Mammary epithelial cell (primary cell): ENCODE results near the gene SLC12A5.

Source experiments
- CTCF ChIP-seq, 2 donors: IDR thresholded peaks in 1 of 2; conservative IDR thresholded peaks in 1 of 2; 2 replicates each; pipeline ENCODE4 v1.5.1; 2011 to 2012; ENCODE audit warnings: inconsistent platforms in 2 of 2, low read length in 2 of 2, mild to moderate bottlenecking in 2 of 2, control low read depth in 1 of 2, low read depth in 1 of 2; ENCODE audit not compliant: insufficient read depth in 1 of 2; ENCODE audit errors: extremely low read depth in 1 of 2
- EZH2 ChIP-seq: IDR thresholded peaks from 2 replicates; pipeline ENCODE4 v1.6.1; 2012; ENCODE audit warnings: low read length, inconsistent platforms, borderline replicate concordance

- TF ChIP-seq CTCF (conservative IDR thresholded peaks at IDR 0.05 in 1 of 2, IDR thresholded peaks at IDR 0.05 in 1 of 2; ENCODE audit: extremely low read depth in 1 of 2, insufficient read depth in 1 of 2, low read depth in 1 of 2, low read length in 2 of 2) (no peak), EZH2 (no peak)
These were observed 905 bp upstream of the SLC12A5 start for GRCh38 chr20:46028110-46028509.
